Measurements from ENCODE around the gene SGMS2. TPM values are rescaled to one million over a fixed set of nuclear protein-coding genes. Genes with fewer than 3 reads are reported as not detected.

Gene SGMS2
- total RNA-seq, 4 donors from 2014 or later: 7.4 to 90.3 (median 35.6) TPM

- Histone ChIP-seq H3K27ac (no peak overlapping the region), H3K36me3 (no peaks in the 10 kb centered on the region), H3K4me1 (no peaks in the 10 kb centered on the region), H3K9me3 (no peaks in the 10 kb centered on the region), H3K4me3 (no peak overlapping the region), H3K27me3 (no peaks in the 10 kb centered on the region)
- intact Hi-C loops (cut with DNase I; ENCODE audit: low total_unique reads): no loop called here
- no peak for DNase-seq
- no peak for TF ChIP-seq CTCF (IDR thresholded peaks at IDR 0.05)
- TF ChIP-seq POLR2A (IDR thresholded peaks at IDR 0.05): no peak
Observed at GRCh38 chr4:107877361-107877760, 52.6 kb downstream of the SGMS2 start.

GRCh38 chr4:107885865-107886264 lies 61.1 kb downstream of the SGMS2 start:
- Histone ChIP-seq H3K27ac (no peak overlapping the region), H3K4me1 (no peaks in the 10 kb centered on the region), H3K36me3 (no peaks in the 10 kb centered on the region), H3K27me3 (no peaks in the 10 kb centered on the region), H3K4me3 (no peak overlapping the region), H3K9me3 (no peaks in the 10 kb centered on the region)
- DNase-seq: no peak
- no peak for TF ChIP-seq CTCF (IDR thresholded peaks at IDR 0.05)
- TF ChIP-seq POLR2A (IDR thresholded peaks at IDR 0.05): no peak
- intact Hi-C loops (cut with DNase I; ENCODE audit: low total_unique reads): no loop called here

DNA sequence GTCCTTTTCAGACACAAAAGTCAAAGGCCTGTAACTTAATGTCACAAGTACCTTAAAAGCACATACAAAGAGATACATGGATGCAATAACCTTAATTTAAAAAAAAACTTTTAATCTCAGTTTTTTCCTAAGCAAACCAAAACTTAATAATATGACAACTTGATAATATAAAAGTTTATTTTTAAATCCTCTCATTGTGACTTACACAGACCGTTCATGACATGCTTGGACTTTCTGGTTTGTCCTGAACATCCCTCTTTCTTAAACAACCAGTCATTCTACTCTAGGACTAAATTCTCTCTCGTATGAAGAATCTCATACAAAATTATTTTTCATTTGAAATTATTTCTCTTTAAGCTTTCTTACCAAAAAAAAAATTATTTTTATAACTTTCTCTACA lies 63.5 kb downstream of the SGMS2 start:
- DNase-seq: no peak
- Histone ChIP-seq H3K4me3 (no peak overlapping the region), H3K27me3 (no peaks in the 10 kb centered on the region), H3K4me1 (no peaks in the 10 kb centered on the region), H3K36me3 (no peaks in the 10 kb centered on the region), H3K9me3 (no peaks in the 10 kb centered on the region), H3K27ac (no peak overlapping the region)
- intact Hi-C loops (cut with DNase I; ENCODE audit: low total_unique reads): no loop called here
- no peak for TF ChIP-seq POLR2A (IDR thresholded peaks at IDR 0.05)

GRCh38 chr4:107890779-107891178 lies 66.0 kb downstream of the SGMS2 start:
- no peaks in the 10 kb centered on the region for H3K4me1 ChIP-seq
- no peaks in the 10 kb centered on the region for H3K9me3 ChIP-seq
- H3K4me3 ChIP-seq: no peak overlapping the region
- H3K36me3 ChIP-seq: no peaks in the 10 kb centered on the region
- no peak for TF ChIP-seq CTCF (IDR thresholded peaks at IDR 0.05)
- TF ChIP-seq POLR2A (IDR thresholded peaks at IDR 0.05): no peak
- no peak overlapping the region for H3K27ac ChIP-seq
- no peak for DNase-seq
- intact Hi-C loops (cut with DNase I; ENCODE audit: low total_unique reads): no loop called here
- no peaks in the 10 kb centered on the region for H3K27me3 ChIP-seq

GRCh38 chr4:107891299-107891698 lies 66.6 kb downstream of the SGMS2 start:
- TF ChIP-seq POLR2A (IDR thresholded peaks at IDR 0.05) (no peak), CTCF (IDR thresholded peaks at IDR 0.05) (no peak)
- Histone ChIP-seq H3K36me3 (no peaks in the 10 kb centered on the region), H3K27ac (no peak overlapping the region), H3K4me1 (no peaks in the 10 kb centered on the region), H3K4me3 (no peak overlapping the region), H3K9me3 (no peaks in the 10 kb centered on the region), H3K27me3 (no peaks in the 10 kb centered on the region)
- no peak for DNase-seq
- intact Hi-C loops (cut with DNase I; ENCODE audit: low total_unique reads): no loop called here
